Neuronal stem cell (in vitro differentiated cells): ENCODE results near the gene SORCS2.

Source experiments
- DNase-seq: peaks from one replicate; pipeline ENCODE4 v3.0.0-alpha.2; 2013; ENCODE audit warnings: low spot score
- H2AFZ ChIP-seq: one replicate; pipeline ENCODE4 v1.6.1; 2013; ENCODE audit warnings: mild to moderate bottlenecking, low read length, inconsistent platforms
- H2AK5ac ChIP-seq: 2 replicates; pipeline ENCODE4 v1.6.1; 2013; ENCODE audit warnings: low read depth, mild to moderate bottlenecking, inconsistent platforms, low read length, moderate library complexity, mixed read lengths
- H2BK120ac ChIP-seq: 2 replicates; pipeline ENCODE4 v1.6.1; 2013; ENCODE audit warnings: low read depth, mild to moderate bottlenecking, inconsistent platforms, low read length, moderate library complexity, mixed read lengths
- H2BK12ac ChIP-seq: one replicate; pipeline ENCODE4 v1.6.1; 2013; ENCODE audit warnings: low read length, inconsistent platforms
- H2BK15ac ChIP-seq: 2 replicates; pipeline ENCODE4 v1.6.1; 2013; ENCODE audit warnings: mild to moderate bottlenecking, low read length, inconsistent platforms, mixed read lengths
- H2BK5ac ChIP-seq: one replicate; pipeline ENCODE4 v1.6.1; 2013; ENCODE audit warnings: inconsistent platforms, mild to moderate bottlenecking, low read length, moderate library complexity
- H3K14ac ChIP-seq: one replicate; pipeline ENCODE4 v1.6.1; 2013; ENCODE audit warnings: low read length, inconsistent platforms
- H3K18ac ChIP-seq: 2 replicates; pipeline ENCODE4 v1.6.1; 2013; ENCODE audit warnings: low read length, inconsistent platforms
- H3K23ac ChIP-seq: 2 replicates; pipeline ENCODE4 v1.6.1; 2013; ENCODE audit warnings: low read depth, mild to moderate bottlenecking, mixed read lengths, low read length, inconsistent platforms; ENCODE audit not compliant: poor library complexity
- H3K27ac ChIP-seq: replicated peaks from 3 replicates; pipeline ENCODE4 v1.5.1; 2013; ENCODE audit warnings: low read length, inconsistent platforms
- H3K27me3 ChIP-seq, 3 experiments: 2 replicates each; pipeline ENCODE4 v1.6.1; 2013; ENCODE audit warnings: low read length in 3 of 3, mild to moderate bottlenecking in 2 of 3, inconsistent platforms in 1 of 3, low read depth in 1 of 3, mixed read lengths in 1 of 3, moderate library complexity in 1 of 3; ENCODE audit not compliant: control insufficient read depth in 3 of 3, insufficient read depth in 3 of 3
- H3K36me3 ChIP-seq, 2 donors: replicated peaks in 1 of 2; 2 replicates each; pipeline ENCODE4 v1.6.1; 2013; ENCODE audit warnings: low read length in 2 of 2; ENCODE audit not compliant: control insufficient read depth in 2 of 2, insufficient read depth in 2 of 2
- H3K4ac ChIP-seq: 2 replicates; pipeline ENCODE4 v1.6.1; 2013; ENCODE audit warnings: inconsistent platforms, mild to moderate bottlenecking, low read length, moderate library complexity
- H3K4me1 ChIP-seq, 2 donors: 1 replicate in 1 of 2; 2 replicates in 1 of 2; pipeline ENCODE4 v1.6.1; 2013; ENCODE audit warnings: low read length in 2 of 2, low read depth in 1 of 2; ENCODE audit not compliant: control insufficient read depth in 2 of 2, insufficient read depth in 1 of 2
- H3K4me2 ChIP-seq: one replicate; pipeline ENCODE4 v1.6.1; 2013; ENCODE audit warnings: mild to moderate bottlenecking, low read length, inconsistent platforms; ENCODE audit not compliant: insufficient read depth, poor library complexity, severe bottlenecking
- H3K4me3 ChIP-seq, 2 donors: 2 replicates each; pipeline ENCODE4 v1.5.1; 2013; ENCODE audit warnings: low read length in 2 of 2, mild to moderate bottlenecking in 2 of 2, inconsistent platforms in 1 of 2, moderate library complexity in 1 of 2
- H3K79me1 ChIP-seq: one replicate; pipeline ENCODE4 v1.6.1; 2013; ENCODE audit warnings: low read depth, mild to moderate bottlenecking, inconsistent platforms, low read length, moderate library complexity
- H3K9ac ChIP-seq: one replicate; pipeline ENCODE4 v1.6.1; 2013; ENCODE audit warnings: mild to moderate bottlenecking, low read depth, low read length, inconsistent platforms; ENCODE audit not compliant: poor library complexity
- H3K9me3 ChIP-seq, 2 donors: replicated peaks in 1 of 2; 2 replicates each; pipeline versions ENCODE3 to v1.6.1; 2013; ENCODE audit warnings: low read length in 2 of 2, mild to moderate bottlenecking in 2 of 2, inconsistent platforms in 1 of 2, low read depth in 1 of 2, mixed read lengths in 1 of 2, moderate library complexity in 1 of 2; ENCODE audit not compliant: control insufficient read depth in 2 of 2, insufficient read depth in 1 of 2
- H4K8ac ChIP-seq: one replicate; pipeline ENCODE4 v1.6.1; 2013; ENCODE audit warnings: low read depth, mild to moderate bottlenecking, inconsistent platforms, low read length, moderate library complexity
- H4K91ac ChIP-seq: one replicate; pipeline ENCODE4 v1.6.1; 2013; ENCODE audit warnings: low read length, low read depth, mild to moderate bottlenecking, inconsistent platforms; ENCODE audit not compliant: poor library complexity
- WGBS, 2 donors: extraction: QIAGEN DNeasy Blood & Tissue Kit; methylation state at CpG; one replicate each; pipeline ENCODE4 v1.1.7; 2013; ENCODE audit warnings: missing lambda C conversion rate in 2 of 2, mixed read lengths in 1 of 2; ENCODE audit not compliant: insufficient read length in 2 of 2, insufficient replicate concordance in 1 of 2; ENCODE audit errors: extremely low coverage in 2 of 2; 5-methylcytosine and 5-hydroxymethylcytosine counted together

SORCS2 gene

GRCh38 chr4:7339751-7340552, 147.6 kb downstream of the SORCS2 start:
- Histone ChIP-seq H3K4me3 (peak overlapping the region in 1 of 2 donors; percentile 44), H3K4me2 (no peak overlapping the region), H4K91ac (no peak overlapping the region), H3K4ac (no peak overlapping the region), H3K14ac (no peak overlapping the region), H3K9ac (peak overlapping the region; percentile 2), H2BK120ac (no peak overlapping the region), H3K9me3 (no peaks in the 10 kb centered on the region), H3K79me1 (peaks cover 7% of the 10 kb centered on the region), H2BK12ac (no peak overlapping the region), H2BK5ac (peak overlapping the region; percentile 42), H3K23ac (no peak overlapping the region), H3K4me1 (peaks cover 0 to 8% of the 10 kb centered on the region in 2 donors), H2AK5ac (peak overlapping the region; percentile 3), H2AFZ (no peak overlapping the region), H3K36me3 (no peaks in the 10 kb centered on the region), H3K27ac (no peak overlapping the region), H3K18ac (peak overlapping the region; percentile 6), H3K27me3 (no peaks in the 10 kb centered on the region), H2BK15ac (no peak overlapping the region), H4K8ac (no peak overlapping the region)
- DNase-seq: no peak
- WGBS, 2 donors: no CpG with 5 or more reads among the region's 15 CpGs

- H4K91ac ChIP-seq: no peak overlapping the region
- H3K27ac ChIP-seq: no peak overlapping the region
- H3K4me3 ChIP-seq: no peak overlapping the region
- WGBS, 2 donors: no CpG with 5 or more reads among the region's 17 CpGs
- peaks cover 0 to 2% of the 10 kb centered on the region in 2 donors for H3K4me1 ChIP-seq
- peak overlapping the region; percentile 2 for H3K9ac ChIP-seq
- no peak overlapping the region for H2BK15ac ChIP-seq
- H3K14ac ChIP-seq: no peak overlapping the region
- no peak overlapping the region for H2BK12ac ChIP-seq
- H3K9me3 ChIP-seq: no peaks in the 10 kb centered on the region
- H3K36me3 ChIP-seq: no peaks in the 10 kb centered on the region
- peak overlapping the region; percentile 4 for H2AK5ac ChIP-seq
- H3K4me2 ChIP-seq: no peak overlapping the region
- no peak for DNase-seq
- H3K79me1 ChIP-seq: peaks cover 6% of the 10 kb centered on the region
- H3K4ac ChIP-seq: no peak overlapping the region
- peak overlapping the region; percentile 6 for H3K18ac ChIP-seq
- H2AFZ ChIP-seq: no peak overlapping the region
- H3K23ac ChIP-seq: no peak overlapping the region
- no peaks in the 10 kb centered on the region for H3K27me3 ChIP-seq
- H4K8ac ChIP-seq: no peak overlapping the region
- H2BK5ac ChIP-seq: peak overlapping the region; percentile 42
- no peak overlapping the region for H2BK120ac ChIP-seq
These were observed 148.5 kb downstream of the SORCS2 start for GRCh38 chr4:7340553-7341433.

- Histone ChIP-seq H3K9ac (no peak overlapping the region), H3K4ac (no peak overlapping the region), H4K8ac (no peak overlapping the region), H2AK5ac (no peak overlapping the region), H3K36me3 (no peaks in the 10 kb centered on the region), H2BK5ac (no peak overlapping the region), H2BK120ac (no peak overlapping the region), H2BK15ac (no peak overlapping the region), H3K4me1 (peaks cover 0 to 2% of the 10 kb centered on the region in 2 donors), H3K27ac (no peak overlapping the region), H3K4me3 (no peak overlapping the region), H3K27me3 (no peaks in the 10 kb centered on the region), H4K91ac (no peak overlapping the region), H3K23ac (no peak overlapping the region), H2BK12ac (no peak overlapping the region), H3K18ac (no peak overlapping the region), H3K9me3 (no peaks in the 10 kb centered on the region), H3K79me1 (peaks cover 3% of the 10 kb centered on the region), H2AFZ (no peak overlapping the region), H3K4me2 (no peak overlapping the region), H3K14ac (no peak overlapping the region)
- WGBS, 2 donors: no CpG with 5 or more reads among the region's 6 CpGs
- DNase-seq: no peak
These were observed 149.3 kb downstream of the SORCS2 start for GRCh38 chr4:7341491-7342222.
